ENCODE results near the gene BLACAT1. TPM values are rescaled to one million over a fixed set of nuclear protein-coding genes. Genes with fewer than 3 reads are reported as not detected.
A peak's percentile ranks its signal among the peaks of the same experiment; 100 is the strongest.

Gene BLACAT1
- total RNA-seq, 1 donor from 2014 or later = 13.9 TPM

DNA sequence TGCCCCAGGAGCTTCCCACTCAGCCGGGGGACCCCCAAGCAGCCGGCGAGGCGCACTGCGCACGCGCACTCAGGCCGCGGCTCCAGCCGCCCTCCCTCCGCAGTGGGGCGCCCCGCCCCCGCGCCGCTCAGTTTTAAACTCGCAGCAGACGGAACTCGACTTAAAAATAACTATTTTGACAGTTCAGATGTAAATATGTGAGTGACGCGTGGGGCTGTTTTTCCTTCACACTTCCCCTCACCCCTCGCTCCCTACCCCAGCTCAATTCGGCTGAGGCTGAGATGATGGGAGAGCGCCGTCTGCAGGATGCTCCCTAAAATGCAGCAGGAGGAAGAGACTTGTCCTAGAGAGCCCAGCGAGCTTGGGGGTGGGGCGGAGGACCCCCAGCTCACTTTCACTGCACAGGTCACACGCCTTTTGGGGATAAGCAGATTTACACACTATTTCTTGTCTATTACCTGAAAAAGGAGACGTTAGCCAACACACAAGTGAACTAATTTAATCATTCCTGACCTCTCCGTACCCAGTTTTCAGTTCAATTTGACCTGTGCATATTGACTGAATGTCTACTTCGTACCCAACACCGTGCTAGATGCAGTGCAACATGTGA lies 25.0 kb downstream of the BLACAT1 start:
- Histone ChIP-seq H3K4me1 (peaks cover 44% of the 10 kb centered on the region), H3K27ac (no peak overlapping the region), H4K20me1 (ENCODE audit: low read depth) (peaks cover 12% of the 10 kb centered on the region), H3K36me3 (no peaks in the 10 kb centered on the region), H2AFZ (replicated peaks) (peak overlapping the region; percentile 87), H3K9ac (no peak overlapping the region), H3K4me3 (peak overlapping the region; percentile 61), H3K27me3 (peaks cover 23% of the 10 kb centered on the region), H3K9me3 (ENCODE audit: low read depth) (no peaks in the 10 kb centered on the region), H3K4me2 (peak overlapping the region; percentile 92), H3K79me2 (ENCODE audit: low read depth) (no peaks in the 10 kb centered on the region), H3F3A (ENCODE audit: low read depth) (peaks cover 23% of the 10 kb centered on the region)
- TF ChIP-seq EZH2 (IDR thresholded peaks at IDR 0.05) (no peak), EZH2phosphoT487 (IDR thresholded peaks at IDR 0.05) (no peak)
- TF ChIP-seq, protein P1, sequence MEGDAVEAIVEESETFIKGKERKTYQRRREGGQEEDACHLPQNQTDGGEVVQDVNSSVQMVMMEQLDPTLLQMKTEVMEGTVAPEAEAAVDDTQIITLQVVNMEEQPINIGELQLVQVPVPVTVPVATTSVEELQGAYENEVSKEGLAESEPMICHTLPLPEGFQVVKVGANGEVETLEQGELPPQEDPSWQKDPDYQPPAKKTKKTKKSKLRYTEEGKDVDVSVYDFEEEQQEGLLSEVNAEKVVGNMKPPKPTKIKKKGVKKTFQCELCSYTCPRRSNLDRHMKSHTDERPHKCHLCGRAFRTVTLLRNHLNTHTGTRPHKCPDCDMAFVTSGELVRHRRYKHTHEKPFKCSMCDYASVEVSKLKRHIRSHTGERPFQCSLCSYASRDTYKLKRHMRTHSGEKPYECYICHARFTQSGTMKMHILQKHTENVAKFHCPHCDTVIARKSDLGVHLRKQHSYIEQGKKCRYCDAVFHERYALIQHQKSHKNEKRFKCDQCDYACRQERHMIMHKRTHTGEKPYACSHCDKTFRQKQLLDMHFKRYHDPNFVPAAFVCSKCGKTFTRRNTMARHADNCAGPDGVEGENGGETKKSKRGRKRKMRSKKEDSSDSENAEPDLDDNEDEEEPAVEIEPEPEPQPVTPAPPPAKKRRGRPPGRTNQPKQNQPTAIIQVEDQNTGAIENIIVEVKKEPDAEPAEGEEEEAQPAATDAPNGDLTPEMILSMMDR (IDR thresholded peaks at IDR 0.05) = peak; percentile 90
- Mint-ChIP-seq H3K4me1 (peaks cover 40% of the 10 kb centered on the region), H3K9me3 (no peaks in the 10 kb centered on the region), H3K36me3 (peaks cover 10% of the 10 kb centered on the region), H3K27ac (no peak overlapping the region), H3K27me3 (ENCODE audit: insufficient read depth, low read depth) (peaks cover 11% of the 10 kb centered on the region), H3K4me3 (peak overlapping the region; percentile 81)
- DNase-seq (ENCODE audit: low spot score) = peak; percentile 76

DNA sequence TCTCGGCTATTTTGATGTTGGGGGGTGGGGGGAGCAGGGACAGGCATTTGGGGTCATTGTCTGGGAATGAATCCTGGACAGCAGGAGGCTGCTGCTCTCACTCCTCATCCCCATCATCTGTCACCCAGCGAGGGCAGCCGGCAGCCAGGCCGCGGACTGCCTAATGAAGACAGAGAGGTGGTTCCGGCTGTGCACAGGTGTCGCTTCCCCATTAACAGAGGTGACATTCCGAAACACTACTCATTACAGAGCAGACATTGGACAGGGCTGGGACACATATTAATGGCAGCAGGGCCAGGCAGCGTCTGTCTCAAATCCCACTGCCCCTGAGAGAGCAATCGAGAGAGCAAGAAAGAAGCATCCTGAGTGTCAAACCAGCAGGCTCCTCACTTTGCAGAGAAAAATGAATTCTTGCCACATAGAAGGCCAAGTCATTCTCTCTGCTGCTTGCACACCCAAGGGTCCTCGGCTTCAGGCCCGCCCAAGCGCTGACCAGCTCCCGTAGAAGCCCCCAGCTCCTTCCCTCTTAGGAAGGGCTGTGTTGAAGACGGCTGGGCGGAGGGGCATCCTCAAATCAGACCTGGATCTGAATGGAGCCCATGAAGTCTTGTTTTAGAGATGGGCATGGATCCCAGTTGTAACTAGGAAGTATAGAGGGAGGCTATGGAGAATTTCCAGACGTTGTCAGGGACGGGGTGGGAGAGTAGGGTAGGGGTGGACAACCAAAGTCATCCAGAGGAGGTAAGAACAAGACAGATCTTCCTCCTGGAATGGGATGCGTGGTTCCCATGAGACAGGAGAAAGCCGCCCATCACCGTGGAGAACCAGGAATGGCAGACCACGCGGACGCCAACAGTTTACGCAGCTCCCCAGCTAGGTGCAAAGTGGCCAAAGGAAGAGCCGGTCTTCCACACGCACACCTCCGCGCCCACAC lies 25.8 kb downstream of the BLACAT1 start:
- no peak for DNase-seq (ENCODE audit: low spot score)
- Histone ChIP-seq H4K20me1 (ENCODE audit: low read depth) (peaks cover 4% of the 10 kb centered on the region), H3K79me2 (ENCODE audit: low read depth) (no peaks in the 10 kb centered on the region), H2AFZ (replicated peaks) (peak overlapping the region; percentile 87), H3K27me3 (peaks cover 18% of the 10 kb centered on the region), H3K27ac (no peak overlapping the region), H3F3A (ENCODE audit: low read depth) (peaks cover 22% of the 10 kb centered on the region), H3K9me3 (ENCODE audit: low read depth) (no peaks in the 10 kb centered on the region), H3K4me1 (peaks cover 45% of the 10 kb centered on the region), H3K4me3 (peak overlapping the region; percentile 61), H3K4me2 (peak overlapping the region; percentile 92), H3K9ac (no peak overlapping the region), H3K36me3 (no peaks in the 10 kb centered on the region)
- peaks cover 10% of the 10 kb centered on the region for H3K36me3 Mint-ChIP-seq
- H3K27ac Mint-ChIP-seq = no peak overlapping the region
- TF ChIP-seq, protein P1 (IDR thresholded peaks at IDR 0.05) = no peak
- TF ChIP-seq EZH2phosphoT487 (IDR thresholded peaks at IDR 0.05) (no peak), EZH2 (IDR thresholded peaks at IDR 0.05) (no peak)
- H3K27me3 Mint-ChIP-seq (ENCODE audit: insufficient read depth, low read depth) = peaks cover 11% of the 10 kb centered on the region
- no peaks in the 10 kb centered on the region for H3K9me3 Mint-ChIP-seq
- peaks cover 38% of the 10 kb centered on the region for H3K4me1 Mint-ChIP-seq
- peak overlapping the region; percentile 53 for H3K4me3 Mint-ChIP-seq

DNA sequence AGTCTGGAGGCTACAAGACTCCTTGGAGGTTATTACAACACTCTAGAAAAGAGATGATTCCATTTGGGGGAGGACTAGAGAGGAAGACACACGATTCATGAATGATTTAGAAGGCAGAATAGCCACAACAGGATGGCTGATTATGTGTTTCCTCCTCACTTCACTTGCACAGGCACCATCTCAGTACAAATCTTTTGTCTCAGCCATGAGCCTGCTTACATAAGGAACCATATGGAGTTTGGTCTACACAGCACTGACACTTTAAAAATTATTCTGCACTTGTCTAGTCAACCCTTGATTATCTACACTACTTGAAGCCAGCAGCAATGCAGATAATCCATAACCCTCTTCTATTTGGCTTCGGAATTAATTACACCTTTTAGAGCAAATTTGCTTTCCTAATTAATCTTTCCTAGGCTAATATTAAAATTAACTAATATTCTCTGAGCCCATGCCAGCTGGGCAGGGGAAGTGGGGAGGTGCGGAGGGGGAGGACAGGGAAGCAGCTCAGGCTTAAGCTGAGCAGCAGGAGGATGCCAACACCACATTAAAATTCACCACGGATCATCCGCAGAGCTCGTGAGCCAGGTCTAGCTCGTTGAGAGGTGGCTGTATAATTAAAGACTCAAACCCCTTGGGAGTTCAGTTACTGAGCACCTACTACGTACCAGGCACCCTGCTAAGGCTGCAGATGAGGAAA lies 30.8 kb downstream of the BLACAT1 start:
- peaks cover 31% of the 10 kb centered on the region for H3K27me3 ChIP-seq
- peaks cover 9% of the 10 kb centered on the region for H3K36me3 Mint-ChIP-seq
- H3K36me3 ChIP-seq = no peaks in the 10 kb centered on the region
- TF ChIP-seq, protein P1 (IDR thresholded peaks at IDR 0.05) = no peak
- no peak for TF ChIP-seq EZH2 (IDR thresholded peaks at IDR 0.05)
- no peak for TF ChIP-seq EZH2phosphoT487 (IDR thresholded peaks at IDR 0.05)
- H3K4me2 ChIP-seq = no peak overlapping the region
- no peaks in the 10 kb centered on the region for H4K20me1 ChIP-seq (ENCODE audit: low read depth)
- H3K4me1 Mint-ChIP-seq = peaks cover 46% of the 10 kb centered on the region
- H3K9me3 ChIP-seq (ENCODE audit: low read depth) = no peaks in the 10 kb centered on the region
- H3K4me1 ChIP-seq = peaks cover 35% of the 10 kb centered on the region
- H3K27ac ChIP-seq = no peak overlapping the region
- no peak overlapping the region for H3K9ac ChIP-seq
- no peaks in the 10 kb centered on the region for H3K9me3 Mint-ChIP-seq
- no peak overlapping the region for H3K4me3 Mint-ChIP-seq
- H3F3A ChIP-seq (ENCODE audit: low read depth) = peaks cover 5% of the 10 kb centered on the region
- DNase-seq (ENCODE audit: low spot score) = no peak
- no peak overlapping the region for H2AFZ ChIP-seq (replicated peaks)
- no peak overlapping the region for H3K27ac Mint-ChIP-seq
- H3K4me3 ChIP-seq = no peak overlapping the region
- H3K27me3 Mint-ChIP-seq (ENCODE audit: insufficient read depth, low read depth) = peaks cover 4% of the 10 kb centered on the region
- H3K79me2 ChIP-seq (ENCODE audit: low read depth) = no peaks in the 10 kb centered on the region
